Measurements from ENCODE around the gene ZNF664. TPM values are rescaled to one million over a fixed set of nuclear protein-coding genes. Genes with fewer than 3 reads are reported as not detected.

The ZNF664 gene
- total RNA-seq, 1 donor from 2014 or later, result 97.5 TPM

- no peak for TF ChIP-seq CTCF (IDR thresholded peaks at IDR 0.05; ENCODE audit: insufficient read depth, low read length, poor library complexity, severe bottlenecking)
- DNase-seq (ENCODE audit: low read depth), result no peak
- H3K4me3 ChIP-seq (ENCODE audit: low read depth, low read length), result no peak overlapping the region
- no peaks in the 10 kb centered on the region for H3K27me3 ChIP-seq (ENCODE audit: control insufficient read depth, insufficient read depth, low read length)
- H3K36me3 ChIP-seq (ENCODE audit: control insufficient read depth, insufficient read depth, low read length), result no peaks in the 10 kb centered on the region
Observed at GRCh38 chr12:123965382-123965781, 7.6 kb upstream of the ZNF664 start.

GRCh38 chr12:123966596-123966995, 6.4 kb upstream of the ZNF664 start:
- TF ChIP-seq CTCF (IDR thresholded peaks at IDR 0.05; ENCODE audit: insufficient read depth, low read length, poor library complexity, severe bottlenecking), result no peak
- DNase-seq (ENCODE audit: low read depth), result peak; percentile 56
- Histone ChIP-seq H3K36me3 (ENCODE audit: control insufficient read depth, insufficient read depth, low read length) (no peaks in the 10 kb centered on the region), H3K27me3 (ENCODE audit: control insufficient read depth, insufficient read depth, low read length) (no peaks in the 10 kb centered on the region), H3K4me3 (ENCODE audit: low read depth, low read length) (no peak overlapping the region)

GRCh38 chr12:123967121-123967586, 5.9 kb upstream of the ZNF664 start:
- Histone ChIP-seq H3K36me3 (ENCODE audit: control insufficient read depth, insufficient read depth, low read length) (no peaks in the 10 kb centered on the region), H3K27me3 (ENCODE audit: control insufficient read depth, insufficient read depth, low read length) (no peaks in the 10 kb centered on the region), H3K4me3 (ENCODE audit: low read depth, low read length) (no peak overlapping the region)
- DNase-seq (ENCODE audit: low read depth), result no peak
- no peak for TF ChIP-seq CTCF (IDR thresholded peaks at IDR 0.05; ENCODE audit: insufficient read depth, low read length, poor library complexity, severe bottlenecking)

DNA sequence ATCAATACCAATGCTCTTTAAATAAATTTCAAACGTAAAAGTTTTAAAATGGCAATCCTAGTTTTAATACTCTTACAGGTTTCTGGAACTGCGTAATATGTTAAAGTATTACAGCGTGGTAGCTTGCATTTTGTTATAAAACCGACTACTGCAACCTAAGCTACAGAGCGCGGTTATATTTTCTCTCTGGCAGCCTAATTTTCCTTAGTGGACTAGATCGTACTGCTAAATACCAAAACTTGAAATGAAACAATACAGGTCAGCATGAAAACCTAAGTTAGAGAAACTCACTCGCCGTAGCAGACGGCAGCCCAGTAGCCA, 1.6 kb upstream of the ZNF664 start:
- peak overlapping the region; percentile 86 for H3K4me3 ChIP-seq (ENCODE audit: low read depth, low read length)
- no peak for TF ChIP-seq CTCF (IDR thresholded peaks at IDR 0.05; ENCODE audit: insufficient read depth, low read length, poor library complexity, severe bottlenecking)
- no peak for DNase-seq (ENCODE audit: low read depth)

DNA sequence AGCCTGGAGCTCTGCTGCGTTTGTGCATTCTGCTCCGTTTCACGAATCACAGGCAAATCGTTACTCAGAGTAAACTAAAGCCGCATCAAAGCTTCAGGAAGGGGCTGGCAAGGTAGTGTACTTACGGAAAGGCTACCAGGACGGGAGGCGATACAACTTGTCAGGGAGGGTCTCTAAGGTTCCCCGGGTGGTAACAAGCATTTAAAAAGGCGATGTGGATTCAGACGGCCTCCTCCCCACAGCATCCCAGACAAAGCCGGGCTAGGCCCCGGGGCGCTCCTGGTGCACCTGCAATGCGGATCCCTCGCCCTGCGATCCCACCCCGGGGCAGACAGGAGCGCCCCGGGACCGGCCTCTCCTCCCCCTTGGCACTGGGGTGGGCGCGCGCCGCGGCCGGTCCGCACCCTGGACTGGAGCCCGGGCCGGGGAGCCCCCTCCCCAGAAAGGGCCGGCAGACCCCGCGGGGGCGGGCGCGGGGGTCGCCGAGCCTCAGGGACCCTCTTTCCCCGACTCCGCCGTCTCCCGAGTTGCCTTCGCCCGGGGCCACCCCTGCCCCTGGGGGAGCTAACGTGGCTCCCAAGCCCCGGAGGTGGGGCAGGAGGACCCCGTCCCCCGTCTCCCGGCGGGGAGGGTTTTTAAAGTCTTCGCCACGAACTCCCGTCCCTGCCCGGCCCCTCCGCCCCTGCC, 1.1 kb upstream of the ZNF664 start:
- TF ChIP-seq CTCF (IDR thresholded peaks at IDR 0.05; ENCODE audit: insufficient read depth, low read length, poor library complexity, severe bottlenecking), result no peak
- no peak for DNase-seq (ENCODE audit: low read depth)
- Histone ChIP-seq H3K36me3 (ENCODE audit: control insufficient read depth, insufficient read depth, low read length) (no peaks in the 10 kb centered on the region), H3K4me3 (ENCODE audit: low read depth, low read length) (peak overlapping the region; percentile 86), H3K27me3 (ENCODE audit: control insufficient read depth, insufficient read depth, low read length) (no peaks in the 10 kb centered on the region)

More for the DNA sequence above, 1.6 kb upstream of the ZNF664 start:
- Histone ChIP-seq H3K36me3 (ENCODE audit: control insufficient read depth, insufficient read depth, low read length) (no peaks in the 10 kb centered on the region), H3K27me3 (ENCODE audit: control insufficient read depth, insufficient read depth, low read length) (no peaks in the 10 kb centered on the region)
